ENCODE results near the gene ANKRD33B.

DNA sequence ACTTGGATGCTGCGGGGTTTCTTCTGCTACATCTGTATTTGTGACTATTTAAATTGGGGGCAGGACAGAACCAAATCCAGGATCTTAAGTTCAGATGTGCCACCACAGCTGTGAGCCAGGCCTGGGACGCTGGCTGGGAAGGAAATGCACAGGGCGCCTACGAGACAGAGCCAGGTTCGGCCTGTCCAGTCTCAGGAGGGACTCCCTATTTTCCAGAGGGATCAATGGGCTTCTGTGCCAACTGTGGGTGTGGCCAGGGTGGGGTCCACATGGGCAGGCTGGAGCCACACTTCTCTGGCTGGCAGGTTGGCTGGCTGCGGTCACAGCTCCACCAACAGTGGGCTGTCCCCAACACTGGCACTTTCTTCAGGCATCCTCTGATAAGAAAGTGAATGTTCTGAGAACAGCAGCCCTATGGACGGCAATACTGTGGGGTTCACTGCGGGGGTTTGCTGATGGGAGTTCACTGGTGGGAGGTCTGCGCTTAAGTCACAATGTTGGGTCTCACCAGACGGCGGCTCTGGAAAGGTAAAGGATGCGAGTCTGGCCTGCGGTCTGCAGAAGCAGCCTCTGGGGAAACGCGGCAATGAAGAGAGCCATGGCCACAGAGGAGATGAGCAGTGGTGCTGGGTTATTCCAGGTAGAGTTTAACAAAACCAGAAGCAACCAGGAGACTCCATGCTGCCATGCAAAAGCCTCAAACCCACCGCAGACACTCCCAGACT lies 119.1 kb downstream of the ANKRD33B start:
- TF ChIP-seq EZH2 (IDR thresholded peaks at IDR 0.05; ENCODE audit: insufficient read depth, poor library complexity, severe bottlenecking), result no peak
- no peak for TF ChIP-seq EZH2phosphoT487 (IDR thresholded peaks at IDR 0.05; ENCODE audit: insufficient read depth, low read depth)
